NCI-H82 treated with DMSO at 0.1 percent for 48 hours (cell line): Measurements from ENCODE around the gene PHETA2.
A peak's percentile ranks its signal among the peaks of the same experiment; 100 is the strongest.
"Not testable (repeated sequence)": the region's sequence is repeated elsewhere in the genome, so short reads cannot be mapped to it uniquely, and the experiment has no call there.

Experiments
- DNase-seq: peaks from one replicate; lab custom pipeline; 2025; ENCODE audit not compliant: unreplicated experiment; lab: John Stamatoyannopoulos, UW

Gene PHETA2

DNA sequence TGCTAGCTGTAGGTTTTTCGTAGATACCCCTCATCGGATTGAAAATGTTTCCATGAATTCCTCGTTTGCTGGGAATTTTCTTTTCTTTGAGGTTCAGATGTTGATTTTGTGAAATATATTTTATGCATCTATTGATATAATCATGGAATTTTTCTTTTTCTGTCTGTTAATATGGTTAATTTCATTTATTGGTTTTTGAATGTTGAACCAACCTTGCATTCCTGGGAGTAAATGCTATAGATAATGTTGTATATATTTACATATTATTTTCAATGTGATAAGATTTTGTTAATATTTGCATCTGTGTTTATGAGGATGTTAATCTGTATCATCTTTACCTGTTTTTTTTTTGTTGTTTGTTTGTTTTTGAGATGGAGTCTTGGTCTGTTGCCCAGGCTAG is 27.2 kb downstream of the PHETA2 start:
- DNase-seq = no peak

DNA sequence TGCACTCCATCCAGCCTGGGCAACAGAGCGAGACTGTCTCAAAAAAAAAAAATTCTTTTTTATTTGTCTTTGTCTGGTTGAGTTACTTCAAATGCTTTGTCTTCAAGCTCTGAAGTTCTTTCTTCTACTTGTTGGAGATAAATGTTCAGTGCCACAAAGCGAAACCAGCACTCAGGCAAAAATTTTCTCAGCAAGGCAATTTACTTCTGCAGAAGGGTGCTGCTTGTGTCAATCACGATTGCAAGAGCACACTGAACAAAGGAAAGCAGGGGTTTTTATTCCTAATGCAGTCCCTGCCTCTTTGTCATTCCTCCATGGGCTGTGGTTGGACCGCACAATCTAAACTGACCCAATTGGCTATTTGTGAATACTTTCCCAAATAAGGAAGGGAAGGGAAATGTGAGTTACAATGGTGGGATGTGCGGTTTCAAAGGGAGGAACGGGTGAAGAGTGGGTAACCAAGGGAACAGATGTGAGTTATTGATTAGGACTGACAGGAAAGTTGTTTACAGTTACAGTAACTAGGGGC is 30.3 kb downstream of the PHETA2 start:
- DNase-seq = not testable (repeated sequence)

DNA sequence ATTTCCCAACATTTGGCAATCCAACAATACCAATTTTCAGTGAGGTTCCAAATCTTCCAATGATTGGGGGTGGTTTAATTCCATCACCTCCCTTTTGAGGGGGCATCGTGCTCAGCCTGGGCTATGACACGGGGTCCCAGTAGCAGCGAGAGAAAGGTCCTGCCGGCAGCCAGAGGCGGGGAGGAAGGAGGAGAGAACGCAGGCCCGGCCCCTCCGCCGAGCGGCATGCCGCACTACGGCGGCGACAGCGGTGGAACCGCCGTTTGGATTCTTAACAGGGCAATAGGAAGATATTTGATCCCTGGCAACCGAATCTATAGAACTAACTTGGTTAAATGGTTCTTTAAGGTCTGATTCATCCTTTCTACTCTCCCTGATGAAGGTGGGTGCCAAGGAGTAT is 34.8 kb downstream of the PHETA2 start:
- no peak for DNase-seq

- DNase-seq = peak; percentile 14
Measured at GRCh38 chr22:42111798-42112197, 37.8 kb downstream of the PHETA2 start.

GRCh38 chr22:42112793-42113192 is 38.7 kb downstream of the PHETA2 start:
- not testable (repeated sequence) for DNase-seq

GRCh38 chr22:42114721-42115120 is 40.7 kb downstream of the PHETA2 start:
- DNase-seq = no peak

DNA sequence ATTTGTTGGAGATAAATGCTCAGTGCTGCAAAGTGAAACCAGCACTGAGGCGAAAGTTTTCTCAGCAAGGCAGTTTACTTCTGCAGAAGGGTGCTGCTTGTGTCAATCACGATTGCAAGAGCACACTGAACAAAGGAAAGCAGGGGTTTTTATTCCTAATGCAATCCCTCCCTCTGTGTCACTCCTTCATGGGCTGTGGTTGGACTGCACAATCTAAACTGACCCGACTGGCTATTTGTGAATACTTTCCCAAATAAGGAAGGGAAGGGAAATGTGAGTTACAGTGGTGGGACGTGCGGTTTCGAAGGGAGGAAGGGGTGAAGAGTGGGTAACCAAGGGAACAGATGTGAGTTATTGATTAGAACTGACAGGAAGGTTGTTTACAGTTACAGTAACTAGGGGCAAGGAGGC is 41.4 kb downstream of the PHETA2 start:
- DNase-seq = not testable (repeated sequence)

GRCh38 chr22:42116848-42117424 is 42.9 kb downstream of the PHETA2 start:
- no peak for DNase-seq

- not testable (repeated sequence) for DNase-seq
Measured at GRCh38 chr22:42120231-42121021, 46.4 kb downstream of the PHETA2 start.

DNA sequence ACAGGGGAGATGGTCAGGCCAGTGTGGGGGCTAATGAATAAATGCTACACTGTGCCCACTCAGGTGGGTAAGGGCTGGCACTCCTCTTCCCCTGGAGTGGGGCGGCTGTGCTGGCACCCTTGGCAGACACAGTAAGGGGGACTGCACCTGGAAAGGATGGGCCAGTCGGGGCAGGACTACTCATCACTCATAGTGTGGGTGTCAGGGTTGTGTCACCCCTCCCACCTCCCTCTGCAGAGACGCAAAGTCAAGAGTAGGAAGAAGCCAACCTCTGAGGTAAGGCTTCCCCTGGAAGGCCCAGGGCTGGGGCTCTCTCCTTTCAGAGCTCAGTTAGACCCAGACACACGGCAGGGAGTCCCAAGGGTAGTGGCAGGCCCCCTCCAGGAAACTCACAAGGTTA is 49.5 kb downstream of the PHETA2 start:
- DNase-seq = not testable (repeated sequence)

DNA sequence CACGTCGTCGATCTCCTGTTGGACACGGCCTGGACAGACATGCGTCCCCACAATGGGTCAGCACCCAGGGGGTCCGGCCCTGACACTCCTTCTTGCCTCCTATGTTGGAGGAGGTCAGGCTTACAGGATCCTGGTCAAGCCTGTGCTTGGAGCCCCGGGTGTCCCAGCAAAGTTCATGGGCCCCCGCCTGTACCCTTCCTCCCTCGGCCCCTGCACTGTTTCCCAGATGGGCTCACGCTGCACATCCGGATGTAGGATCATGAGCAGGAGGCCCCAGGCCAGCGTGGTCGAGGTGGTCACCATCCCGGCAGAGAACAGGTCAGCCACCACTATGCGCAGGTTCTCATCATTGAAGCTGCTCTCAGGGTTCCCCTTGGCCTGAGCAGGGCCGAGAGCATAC is 53.6 kb downstream of the PHETA2 start:
- no peak for DNase-seq

DNA sequence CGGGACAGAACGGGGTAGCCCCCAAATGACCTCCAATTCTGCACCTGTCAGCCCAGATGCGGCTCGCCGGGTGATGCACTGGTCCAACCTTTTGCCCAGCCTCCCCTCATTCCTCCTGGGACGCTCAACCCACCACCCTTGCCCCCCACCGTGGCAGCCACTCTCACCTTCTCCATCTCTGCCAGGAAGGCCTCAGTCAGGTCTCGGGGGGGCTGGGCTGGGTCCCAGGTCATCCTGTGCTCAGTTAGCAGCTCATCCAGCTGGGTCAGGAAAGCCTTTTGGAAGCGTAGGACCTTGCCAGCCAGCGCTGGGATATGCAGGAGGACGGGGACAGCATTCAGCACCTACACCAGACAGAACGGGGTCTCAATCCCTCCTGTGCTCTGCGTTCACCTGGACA is 54.0 kb downstream of the PHETA2 start:
- DNase-seq = not testable (repeated sequence)
